OCI-LY1 (cell line): ENCODE data around the gene SSBP4.

Experiments used
- EZH2 ChIP-seq: fragments of 200-600 bp; sonication (generic), shearing (Covaris generic); IDR thresholded peaks from 2 replicates; pipeline ENCODE4 v1.8.0; 2017; ENCODE audit warnings: borderline replicate concordance, mixed run types, mild to moderate bottlenecking, antibody characterized with exemption, low read length, moderate library complexity, mixed read lengths
- TF ChIP-seq, protein P1 (sequence below): fragments of 200-600 bp; sonication (generic), shearing (Covaris generic); IDR thresholded peaks from 2 replicates; pipeline ENCODE4 v1.5.1; 2017; ENCODE audit warnings: mild to moderate bottlenecking, antibody characterized with exemption, low read length, moderate library complexity, mixed read lengths

DNA sequence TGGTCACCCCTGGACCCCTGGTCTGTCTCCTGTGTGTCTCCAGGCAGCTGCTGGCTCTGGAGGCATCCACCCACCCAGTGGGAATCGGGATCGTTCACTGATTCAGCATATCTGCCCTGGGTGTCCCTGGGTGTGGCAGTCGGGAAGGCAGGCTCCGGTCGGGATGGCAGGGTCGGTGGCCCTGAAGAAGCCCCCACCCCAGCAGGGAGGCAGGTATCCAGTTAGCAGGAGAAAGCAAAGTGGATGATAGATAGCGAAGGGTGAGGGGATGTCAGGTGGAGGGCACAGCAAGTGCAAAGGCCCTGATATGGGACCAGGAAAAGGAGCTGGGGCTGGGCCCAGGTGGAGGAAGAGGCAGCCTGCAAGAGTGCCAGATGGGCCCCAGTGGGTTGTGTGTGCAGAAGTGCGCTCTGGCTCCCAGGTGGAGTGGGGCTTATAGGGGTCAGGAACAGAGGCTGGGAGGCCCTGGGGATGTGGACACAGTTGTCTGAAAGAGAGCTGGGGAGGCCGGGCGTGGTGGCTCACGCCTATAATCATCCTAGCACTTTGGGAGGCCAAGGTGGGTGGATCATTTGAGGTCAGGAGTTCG, 2.3 kb downstream of the SSBP4 start:
- TF ChIP-seq, protein P1, sequence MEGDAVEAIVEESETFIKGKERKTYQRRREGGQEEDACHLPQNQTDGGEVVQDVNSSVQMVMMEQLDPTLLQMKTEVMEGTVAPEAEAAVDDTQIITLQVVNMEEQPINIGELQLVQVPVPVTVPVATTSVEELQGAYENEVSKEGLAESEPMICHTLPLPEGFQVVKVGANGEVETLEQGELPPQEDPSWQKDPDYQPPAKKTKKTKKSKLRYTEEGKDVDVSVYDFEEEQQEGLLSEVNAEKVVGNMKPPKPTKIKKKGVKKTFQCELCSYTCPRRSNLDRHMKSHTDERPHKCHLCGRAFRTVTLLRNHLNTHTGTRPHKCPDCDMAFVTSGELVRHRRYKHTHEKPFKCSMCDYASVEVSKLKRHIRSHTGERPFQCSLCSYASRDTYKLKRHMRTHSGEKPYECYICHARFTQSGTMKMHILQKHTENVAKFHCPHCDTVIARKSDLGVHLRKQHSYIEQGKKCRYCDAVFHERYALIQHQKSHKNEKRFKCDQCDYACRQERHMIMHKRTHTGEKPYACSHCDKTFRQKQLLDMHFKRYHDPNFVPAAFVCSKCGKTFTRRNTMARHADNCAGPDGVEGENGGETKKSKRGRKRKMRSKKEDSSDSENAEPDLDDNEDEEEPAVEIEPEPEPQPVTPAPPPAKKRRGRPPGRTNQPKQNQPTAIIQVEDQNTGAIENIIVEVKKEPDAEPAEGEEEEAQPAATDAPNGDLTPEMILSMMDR: no peak
- no peak for TF ChIP-seq EZH2
